K562 (cell line): ENCODE results near the gene GPATCH4. TPM values are rescaled to one million over a fixed set of nuclear protein-coding genes. Genes with fewer than 3 reads are reported as not detected.

Experiments
- BHLHE40 ChIP-seq: IDR thresholded peaks from 2 replicates; pipeline ENCODE4 v1.6.1; 2011; ENCODE audit warnings: low read length, improper control_type of control experiment
- IFI16 ChIP-seq: fragments of 250-450 bp; sonication (Bioruptor Pico); IDR thresholded peaks from 2 replicates; pipeline ENCODE4 v2.1.2; 2022; ENCODE audit warnings: mild to moderate bottlenecking, inconsistent platforms
- KLF1 ChIP-seq: fragments of 450-650 bp; IDR thresholded peaks from 2 replicates; pipeline ENCODE4 v1.6.1; 2016; ENCODE audit warnings: missing genetic modification characterization, missing compliant biosample characterization
- PHB ChIP-seq: fragments of 250-450 bp; sonication (Bioruptor Pico); IDR thresholded peaks from 2 replicates; pipeline ENCODE4 v1.5.0; 2021
- PHF8 ChIP-seq: fragments of 200-600 bp; sonication (generic); IDR thresholded peaks from 2 replicates; pipeline ENCODE4 v1.6.1; 2012; ENCODE audit warnings: mixed run types, mild to moderate bottlenecking, inconsistent platforms, low read length, moderate library complexity, borderline replicate concordance
- SAP30 ChIP-seq: fragments of 200-600 bp; sonication (generic); IDR thresholded peaks from 2 replicates; pipeline ENCODE4 v1.6.1; 2012; ENCODE audit warnings: borderline replicate concordance, low read depth, mild to moderate bottlenecking, moderate library complexity, low read length, control low read depth, inconsistent platforms; ENCODE audit not compliant: insufficient read depth, poor library complexity, severe bottlenecking
- ZNF77 ChIP-seq: fragments of 250-450 bp; sonication (Bioruptor Pico); IDR thresholded peaks from 2 replicates; pipeline ENCODE4 v1.5.0; 2020
- polyA plus RNA-seq, 8 experiments: library from polyadenylated mRNA; depleted of rRNA in 4 of 8; stranded (reverse) in 5 of 8; unstranded in 3 of 8; fragments of >200 nt; fragmentation: Nextera tagmentation in 2 of 8; fragmentation: Illumina TruSeq in 1 of 8; extraction: Ambion mirVana in 2 of 8; extraction: Trizol in 1 of 8; gene quantifications; 2 replicates each; pipeline versions ENCODE4 v1.2.1 to v1.2.3, GENCODE V29; 2011 to 2014; ENCODE audit warnings: inconsistent platforms in 1 of 8, missing spikeins in 1 of 8
- total RNA-seq, 7 experiments: library from RNA; depleted of rRNA in 6 of 7; stranded (reverse); fragments of >200 nt in 6 of 7; fragmentation: Illumina TruSeq in 2 of 7; extraction: Trizol in 2 of 7; gene quantifications; 2 replicates each; pipeline versions ENCODE4 v1.2.1 to v1.2.3, GENCODE V29; 2011 to 2021; ENCODE audit warnings: low replicate concordance in 1 of 7
- TF ChIP-seq, protein P1 (sequence below): sonication (generic); formaldehyde crosslinking; IDR thresholded peaks from 2 replicates; pipeline ENCODE4 v1.8.0; 2022; ENCODE audit warnings: mild to moderate bottlenecking, missing genetic modification reagents
- TF ChIP-seq, protein P2 (sequence below): sonication (generic); formaldehyde crosslinking; IDR thresholded peaks from 2 replicates; pipeline ENCODE4 v1.8.0; 2023; ENCODE audit warnings: mild to moderate bottlenecking, missing genetic modification reagents
- TF ChIP-seq, protein P3 (sequence below): fragments of 450-650 bp; IDR thresholded peaks from 2 replicates; pipeline ENCODE4 v1.6.1; 2018; ENCODE audit not compliant: partially characterized antibody
- TF ChIP-seq, protein P4 (sequence below): sonication (generic); formaldehyde crosslinking; IDR thresholded peaks from 2 replicates; pipeline ENCODE4 v1.8.0; 2022; ENCODE audit warnings: missing genetic modification reagents, mild to moderate bottlenecking, moderate library complexity, borderline replicate concordance
- TF ChIP-seq, protein P5 (sequence below): IDR thresholded peaks from 3 replicates; pipeline ENCODE4 v1.6.1; 2011; ENCODE audit warnings: borderline replicate concordance, mild to moderate bottlenecking; ENCODE audit not compliant: insufficient read length, insufficient read depth

The GPATCH4 gene
- total and polyA plus RNA-seq, 9 of the 15 experiments (the other 6 are each of a cell fraction or from before 2014, with no cell fraction given): 43.7 to 105 (median 76.5) TPM

DNA sequence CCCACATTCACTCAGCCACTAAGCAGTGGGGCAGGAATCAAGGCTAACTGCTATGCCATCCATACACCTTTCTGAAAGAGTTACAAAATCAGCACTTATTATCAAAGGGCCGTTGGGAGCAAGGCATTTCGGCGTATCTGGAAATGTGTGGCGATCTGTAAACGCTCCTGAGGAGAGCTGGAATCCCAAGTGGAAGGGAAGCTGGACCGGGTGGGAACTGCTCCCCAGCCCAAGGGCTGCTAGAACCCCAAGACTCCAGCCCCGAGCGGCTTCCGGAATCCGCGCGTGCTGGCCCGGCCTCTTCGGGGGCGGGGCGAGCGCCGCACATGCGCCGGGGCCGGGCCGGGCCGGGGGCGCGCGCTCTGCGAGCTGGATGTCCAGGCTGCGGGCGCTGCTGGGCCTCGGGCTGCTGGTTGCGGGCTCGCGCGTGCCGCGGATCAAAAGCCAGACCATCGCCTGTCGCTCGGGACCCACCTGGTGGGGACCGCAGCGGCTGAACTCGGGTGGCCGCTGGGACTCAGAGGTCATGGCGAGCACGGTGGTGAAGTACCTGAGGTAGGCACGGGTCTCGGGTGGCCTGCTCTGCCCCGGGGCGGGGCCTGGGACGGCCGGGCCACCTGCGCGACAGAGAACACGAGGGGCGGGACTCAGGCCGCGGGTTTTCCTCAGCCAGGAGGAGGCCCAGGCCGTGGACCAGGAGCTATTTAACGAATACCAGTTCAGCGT, 9.7 kb downstream of the GPATCH4 start, which contains the start of gene NAXE (continued):
- TF ChIP-seq, protein P1, sequence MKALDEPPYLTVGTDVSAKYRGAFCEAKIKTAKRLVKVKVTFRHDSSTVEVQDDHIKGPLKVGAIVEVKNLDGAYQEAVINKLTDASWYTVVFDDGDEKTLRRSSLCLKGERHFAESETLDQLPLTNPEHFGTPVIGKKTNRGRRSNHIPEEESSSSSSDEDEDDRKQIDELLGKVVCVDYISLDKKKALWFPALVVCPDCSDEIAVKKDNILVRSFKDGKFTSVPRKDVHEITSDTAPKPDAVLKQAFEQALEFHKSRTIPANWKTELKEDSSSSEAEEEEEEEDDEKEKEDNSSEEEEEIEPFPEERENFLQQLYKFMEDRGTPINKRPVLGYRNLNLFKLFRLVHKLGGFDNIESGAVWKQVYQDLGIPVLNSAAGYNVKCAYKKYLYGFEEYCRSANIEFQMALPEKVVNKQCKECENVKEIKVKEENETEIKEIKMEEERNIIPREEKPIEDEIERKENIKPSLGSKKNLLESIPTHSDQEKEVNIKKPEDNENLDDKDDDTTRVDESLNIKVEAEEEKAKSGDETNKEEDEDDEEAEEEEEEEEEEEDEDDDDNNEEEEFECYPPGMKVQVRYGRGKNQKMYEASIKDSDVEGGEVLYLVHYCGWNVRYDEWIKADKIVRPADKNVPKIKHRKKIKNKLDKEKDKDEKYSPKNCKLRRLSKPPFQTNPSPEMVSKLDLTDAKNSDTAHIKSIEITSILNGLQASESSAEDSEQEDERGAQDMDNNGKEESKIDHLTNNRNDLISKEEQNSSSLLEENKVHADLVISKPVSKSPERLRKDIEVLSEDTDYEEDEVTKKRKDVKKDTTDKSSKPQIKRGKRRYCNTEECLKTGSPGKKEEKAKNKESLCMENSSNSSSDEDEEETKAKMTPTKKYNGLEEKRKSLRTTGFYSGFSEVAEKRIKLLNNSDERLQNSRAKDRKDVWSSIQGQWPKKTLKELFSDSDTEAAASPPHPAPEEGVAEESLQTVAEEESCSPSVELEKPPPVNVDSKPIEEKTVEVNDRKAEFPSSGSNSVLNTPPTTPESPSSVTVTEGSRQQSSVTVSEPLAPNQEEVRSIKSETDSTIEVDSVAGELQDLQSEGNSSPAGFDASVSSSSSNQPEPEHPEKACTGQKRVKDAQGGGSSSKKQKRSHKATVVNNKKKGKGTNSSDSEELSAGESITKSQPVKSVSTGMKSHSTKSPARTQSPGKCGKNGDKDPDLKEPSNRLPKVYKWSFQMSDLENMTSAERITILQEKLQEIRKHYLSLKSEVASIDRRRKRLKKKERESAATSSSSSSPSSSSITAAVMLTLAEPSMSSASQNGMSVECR (CRISPR knock-in tag): peak; percentile 86
- TF ChIP-seq, protein P2, sequence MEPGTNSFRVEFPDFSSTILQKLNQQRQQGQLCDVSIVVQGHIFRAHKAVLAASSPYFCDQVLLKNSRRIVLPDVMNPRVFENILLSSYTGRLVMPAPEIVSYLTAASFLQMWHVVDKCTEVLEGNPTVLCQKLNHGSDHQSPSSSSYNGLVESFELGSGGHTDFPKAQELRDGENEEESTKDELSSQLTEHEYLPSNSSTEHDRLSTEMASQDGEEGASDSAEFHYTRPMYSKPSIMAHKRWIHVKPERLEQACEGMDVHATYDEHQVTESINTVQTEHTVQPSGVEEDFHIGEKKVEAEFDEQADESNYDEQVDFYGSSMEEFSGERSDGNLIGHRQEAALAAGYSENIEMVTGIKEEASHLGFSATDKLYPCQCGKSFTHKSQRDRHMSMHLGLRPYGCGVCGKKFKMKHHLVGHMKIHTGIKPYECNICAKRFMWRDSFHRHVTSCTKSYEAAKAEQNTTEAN (CRISPR knock-in tag): peak; percentile 30; the same call in 1 of the 2 replicates
- TF ChIP-seq PHB (CRISPR knock-in tag): peak; percentile 60; the same call in 1 of the 2 replicates
- no peak for TF ChIP-seq ZNF77
- TF ChIP-seq PHF8: peak; percentile 96; the same call in 1 of the 2 replicates
- TF ChIP-seq IFI16 (CRISPR knock-in tag): no peak
- TF ChIP-seq KLF1 (tag): 0 out of 2 replicates have a peak, but pooled peaks have one; percentile 18
- TF ChIP-seq, protein P3, sequence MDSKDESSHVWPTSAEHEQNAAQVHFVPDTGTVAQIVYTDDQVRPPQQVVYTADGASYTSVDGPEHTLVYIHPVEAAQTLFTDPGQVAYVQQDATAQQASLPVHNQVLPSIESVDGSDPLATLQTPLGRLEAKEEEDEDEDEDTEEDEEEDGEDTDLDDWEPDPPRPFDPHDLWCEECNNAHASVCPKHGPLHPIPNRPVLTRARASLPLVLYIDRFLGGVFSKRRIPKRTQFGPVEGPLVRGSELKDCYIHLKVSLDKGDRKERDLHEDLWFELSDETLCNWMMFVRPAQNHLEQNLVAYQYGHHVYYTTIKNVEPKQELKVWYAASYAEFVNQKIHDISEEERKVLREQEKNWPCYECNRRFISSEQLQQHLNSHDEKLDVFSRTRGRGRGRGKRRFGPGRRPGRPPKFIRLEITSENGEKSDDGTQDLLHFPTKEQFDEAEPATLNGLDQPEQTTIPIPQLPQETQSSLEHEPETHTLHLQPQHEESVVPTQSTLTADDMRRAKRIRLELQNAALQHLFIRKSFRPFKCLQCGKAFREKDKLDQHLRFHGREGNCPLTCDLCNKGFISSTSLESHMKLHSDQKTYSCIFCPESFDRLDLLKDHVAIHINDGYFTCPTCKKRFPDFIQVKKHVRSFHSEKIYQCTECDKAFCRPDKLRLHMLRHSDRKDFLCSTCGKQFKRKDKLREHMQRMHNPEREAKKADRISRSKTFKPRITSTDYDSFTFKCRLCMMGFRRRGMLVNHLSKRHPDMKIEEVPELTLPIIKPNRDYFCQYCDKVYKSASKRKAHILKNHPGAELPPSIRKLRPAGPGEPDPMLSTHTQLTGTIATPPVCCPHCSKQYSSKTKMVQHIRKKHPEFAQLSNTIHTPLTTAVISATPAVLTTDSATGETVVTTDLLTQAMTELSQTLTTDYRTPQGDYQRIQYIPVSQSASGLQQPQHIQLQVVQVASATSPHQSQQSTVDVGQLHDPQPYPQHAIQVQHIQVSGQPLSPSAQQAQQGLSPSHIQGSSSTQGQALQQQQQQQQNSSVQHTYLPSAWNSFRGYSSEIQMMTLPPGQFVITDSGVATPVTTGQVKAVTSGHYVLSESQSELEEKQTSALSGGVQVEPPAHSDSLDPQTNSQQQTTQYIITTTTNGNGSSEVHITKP: no peak
- TF ChIP-seq, protein P4, sequence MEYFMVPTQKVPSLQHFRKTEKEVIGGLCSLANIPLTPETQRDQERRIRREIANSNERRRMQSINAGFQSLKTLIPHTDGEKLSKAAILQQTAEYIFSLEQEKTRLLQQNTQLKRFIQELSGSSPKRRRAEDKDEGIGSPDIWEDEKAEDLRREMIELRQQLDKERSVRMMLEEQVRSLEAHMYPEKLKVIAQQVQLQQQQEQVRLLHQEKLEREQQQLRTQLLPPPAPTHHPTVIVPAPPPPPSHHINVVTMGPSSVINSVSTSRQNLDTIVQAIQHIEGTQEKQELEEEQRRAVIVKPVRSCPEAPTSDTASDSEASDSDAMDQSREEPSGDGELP (CRISPR knock-in tag): no peak; the same call in 1 of the 2 replicates
- peak; percentile 59 for TF ChIP-seq SAP30
- peak; percentile 60 for TF ChIP-seq BHLHE40
- TF ChIP-seq, protein P5, sequence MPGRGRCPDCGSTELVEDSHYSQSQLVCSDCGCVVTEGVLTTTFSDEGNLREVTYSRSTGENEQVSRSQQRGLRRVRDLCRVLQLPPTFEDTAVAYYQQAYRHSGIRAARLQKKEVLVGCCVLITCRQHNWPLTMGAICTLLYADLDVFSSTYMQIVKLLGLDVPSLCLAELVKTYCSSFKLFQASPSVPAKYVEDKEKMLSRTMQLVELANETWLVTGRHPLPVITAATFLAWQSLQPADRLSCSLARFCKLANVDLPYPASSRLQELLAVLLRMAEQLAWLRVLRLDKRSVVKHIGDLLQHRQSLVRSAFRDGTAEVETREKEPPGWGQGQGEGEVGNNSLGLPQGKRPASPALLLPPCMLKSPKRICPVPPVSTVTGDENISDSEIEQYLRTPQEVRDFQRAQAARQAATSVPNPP: no peak
